Nephron progenitor cell (in vitro differentiated cells): ENCODE data around the gene NFATC2.

Experiments
- DNase-seq: peaks from one replicate; pipeline ENCODE4 v3.0.0; 2021
- H3K27ac Mint-ChIP-seq: 2 replicates; pipeline ENCODE4 v1.8.0; 2021; ENCODE audit warnings: mild to moderate bottlenecking, moderate library complexity, mixed read lengths
- H3K27me3 Mint-ChIP-seq: 2 replicates; pipeline ENCODE4 v1.8.0; 2021; ENCODE audit warnings: mild to moderate bottlenecking, low read depth, mixed read lengths; ENCODE audit not compliant: poor library complexity
- H3K36me3 Mint-ChIP-seq: 2 replicates; pipeline ENCODE4 v1.8.0; 2021; ENCODE audit warnings: low read depth, mixed read lengths
- H3K4me1 Mint-ChIP-seq: 2 replicates; pipeline ENCODE4 v1.8.0; 2021; ENCODE audit warnings: mixed read lengths
- H3K4me3 Mint-ChIP-seq: 2 replicates; pipeline ENCODE4 v1.8.0; 2021; ENCODE audit warnings: mild to moderate bottlenecking, moderate library complexity, mixed read lengths
- H3K9me3 Mint-ChIP-seq: 2 replicates; pipeline ENCODE4 v1.8.0; 2021; ENCODE audit warnings: mild to moderate bottlenecking, moderate library complexity, mixed read lengths
- TF ChIP-seq, protein P1 (sequence below): fragments of 200-600 bp; sonication (generic); IDR thresholded peaks from 2 replicates; pipeline ENCODE4 v1.5.0; 2021; ENCODE audit warnings: antibody characterized with exemption

NFATC2 gene

DNA sequence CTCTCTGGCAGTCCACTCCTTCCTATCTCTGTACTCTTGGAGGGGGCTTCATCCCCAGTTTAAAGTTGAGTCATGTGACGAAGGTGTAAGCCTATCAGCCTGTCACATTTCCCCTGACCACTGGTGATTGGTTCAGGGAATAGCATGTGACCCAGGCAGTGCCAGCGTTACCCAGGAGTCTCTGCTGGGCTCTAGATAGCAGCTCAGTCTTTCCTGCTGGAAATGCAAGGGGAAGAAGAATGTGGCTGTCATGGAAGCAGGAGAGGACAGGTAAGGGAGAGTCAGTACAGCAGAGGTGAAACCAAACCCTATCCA lies 35.6 kb upstream of the NFATC2 start:
- H3K27me3 Mint-ChIP-seq, result peaks cover 11% of the 10 kb centered on the region
- peaks cover 7% of the 10 kb centered on the region for H3K9me3 Mint-ChIP-seq
- TF ChIP-seq, protein P1, sequence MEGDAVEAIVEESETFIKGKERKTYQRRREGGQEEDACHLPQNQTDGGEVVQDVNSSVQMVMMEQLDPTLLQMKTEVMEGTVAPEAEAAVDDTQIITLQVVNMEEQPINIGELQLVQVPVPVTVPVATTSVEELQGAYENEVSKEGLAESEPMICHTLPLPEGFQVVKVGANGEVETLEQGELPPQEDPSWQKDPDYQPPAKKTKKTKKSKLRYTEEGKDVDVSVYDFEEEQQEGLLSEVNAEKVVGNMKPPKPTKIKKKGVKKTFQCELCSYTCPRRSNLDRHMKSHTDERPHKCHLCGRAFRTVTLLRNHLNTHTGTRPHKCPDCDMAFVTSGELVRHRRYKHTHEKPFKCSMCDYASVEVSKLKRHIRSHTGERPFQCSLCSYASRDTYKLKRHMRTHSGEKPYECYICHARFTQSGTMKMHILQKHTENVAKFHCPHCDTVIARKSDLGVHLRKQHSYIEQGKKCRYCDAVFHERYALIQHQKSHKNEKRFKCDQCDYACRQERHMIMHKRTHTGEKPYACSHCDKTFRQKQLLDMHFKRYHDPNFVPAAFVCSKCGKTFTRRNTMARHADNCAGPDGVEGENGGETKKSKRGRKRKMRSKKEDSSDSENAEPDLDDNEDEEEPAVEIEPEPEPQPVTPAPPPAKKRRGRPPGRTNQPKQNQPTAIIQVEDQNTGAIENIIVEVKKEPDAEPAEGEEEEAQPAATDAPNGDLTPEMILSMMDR, result no peak
- no peak for DNase-seq
- H3K4me1 Mint-ChIP-seq, result peaks cover 14% of the 10 kb centered on the region
- H3K4me3 Mint-ChIP-seq, result no peak overlapping the region
- H3K27ac Mint-ChIP-seq, result no peak overlapping the region
- no peaks in the 10 kb centered on the region for H3K36me3 Mint-ChIP-seq

DNA sequence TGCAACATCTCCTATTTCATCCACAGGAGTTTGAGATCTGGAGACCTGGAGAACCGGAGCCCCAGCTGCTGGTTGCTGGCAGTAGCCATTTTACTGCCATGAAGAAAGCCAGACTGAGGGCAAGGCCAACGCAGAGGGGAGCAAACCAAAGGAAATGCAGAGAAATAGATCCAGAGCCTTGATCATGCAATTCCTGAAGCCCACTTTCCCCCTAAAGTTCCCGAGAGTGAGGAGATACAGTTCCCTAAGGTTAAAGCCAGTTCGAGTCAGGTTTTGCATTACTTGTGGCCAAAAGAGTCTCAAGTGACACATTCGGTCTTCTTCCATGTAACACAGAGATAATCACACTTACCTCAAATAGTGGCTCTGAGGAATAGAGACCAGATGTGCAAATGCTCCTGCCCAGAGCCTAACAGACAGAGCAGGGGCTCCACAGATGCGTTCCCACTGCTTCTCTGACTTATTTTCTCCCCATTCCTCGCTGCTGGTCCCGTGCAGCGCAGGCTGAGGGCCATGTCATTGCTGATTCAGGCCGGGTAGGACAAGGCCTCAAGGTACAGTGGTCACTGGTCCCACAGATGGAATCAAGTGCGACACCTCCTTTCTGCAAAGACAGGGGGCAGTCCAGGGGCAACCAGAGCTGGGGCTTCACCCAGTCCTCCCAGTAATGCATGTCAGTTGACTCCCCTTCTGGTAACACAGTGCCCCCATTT lies 35.1 kb upstream of the NFATC2 start:
- DNase-seq, result no peak
- peaks cover 14% of the 10 kb centered on the region for H3K4me1 Mint-ChIP-seq
- no peaks in the 10 kb centered on the region for H3K36me3 Mint-ChIP-seq
- no peak overlapping the region for H3K4me3 Mint-ChIP-seq
- H3K9me3 Mint-ChIP-seq, result peaks cover 7% of the 10 kb centered on the region
- peaks cover 15% of the 10 kb centered on the region for H3K27me3 Mint-ChIP-seq
- H3K27ac Mint-ChIP-seq, result no peak overlapping the region
- TF ChIP-seq, protein P1, result no peak

DNA sequence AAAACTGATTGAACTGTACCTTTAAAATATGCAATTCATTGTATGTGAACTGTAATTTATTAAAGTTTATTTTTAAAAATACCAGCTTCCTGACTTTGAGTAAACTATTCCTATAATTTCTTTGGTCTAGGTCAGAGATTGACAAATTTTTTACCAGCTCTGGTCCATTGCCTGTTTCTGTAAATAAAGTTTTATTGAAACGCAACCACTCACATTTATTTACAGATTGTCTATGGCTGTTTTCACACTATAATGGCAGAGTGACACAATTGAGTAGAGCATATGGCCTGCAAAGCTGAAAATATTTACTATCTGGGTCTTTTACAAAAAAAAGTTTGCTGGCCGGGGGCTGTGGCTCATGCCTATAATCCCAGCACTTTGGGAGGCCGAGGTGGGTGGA lies 33.0 kb upstream of the NFATC2 start:
- H3K4me1 Mint-ChIP-seq, result peaks cover 14% of the 10 kb centered on the region
- H3K27me3 Mint-ChIP-seq, result peaks cover 6% of the 10 kb centered on the region
- H3K27ac Mint-ChIP-seq, result no peak overlapping the region
- H3K4me3 Mint-ChIP-seq, result no peak overlapping the region
- no peak for DNase-seq
- peaks cover 7% of the 10 kb centered on the region for H3K9me3 Mint-ChIP-seq
- TF ChIP-seq, protein P1, result no peak
- no peaks in the 10 kb centered on the region for H3K36me3 Mint-ChIP-seq

- no peak overlapping the region for H3K4me3 Mint-ChIP-seq
- no peaks in the 10 kb centered on the region for H3K36me3 Mint-ChIP-seq
- H3K4me1 Mint-ChIP-seq, result peaks cover 14% of the 10 kb centered on the region
- H3K27me3 Mint-ChIP-seq, result peaks cover 8% of the 10 kb centered on the region
- TF ChIP-seq, protein P1, result no peak
- peaks cover 10% of the 10 kb centered on the region for H3K9me3 Mint-ChIP-seq
- no peak for DNase-seq
- H3K27ac Mint-ChIP-seq, result no peak overlapping the region
These were observed 31.9 kb upstream of the NFATC2 start for GRCh38 chr20:51574248-51575033.

- Mint-ChIP-seq H3K27ac (no peak overlapping the region), H3K9me3 (peaks cover 15% of the 10 kb centered on the region), H3K36me3 (no peaks in the 10 kb centered on the region), H3K4me1 (peaks cover 11% of the 10 kb centered on the region), H3K4me3 (no peak overlapping the region), H3K27me3 (peaks cover 14% of the 10 kb centered on the region)
- TF ChIP-seq, protein P1, result no peak
- DNase-seq, result no peak
These were observed 31.2 kb upstream of the NFATC2 start for GRCh38 chr20:51573576-51574243.
